ENCODE results near the gene ASAP3.

GRCh38 chr1:23394181-23394580, 89.8 kb downstream of the ASAP3 start:
- TF ChIP-seq POLR2AphosphoS5 (IDR thresholded peaks at IDR 0.05; ENCODE audit: low read depth, low read length) (no peak), SIN3A (IDR thresholded peaks at IDR 0.05; ENCODE audit: borderline replicate concordance, insufficient read depth, low read depth, low read length) (no peak), CTCF (IDR thresholded peaks at IDR 0.05) (no peak), TCF7L2 (IDR thresholded peaks at IDR 0.05; ENCODE audit: low read depth, low read length) (no peak), REST (IDR thresholded peaks at IDR 0.05; ENCODE audit: insufficient read depth in 1 of 2, low read depth in 2 of 2, low read length in 1 of 2) (no peak)

Data from Panc1 (cell line).